ENCODE data around the gene SCGB1C2.

GRCh38 chr17:177155-177554, 39.8 kb downstream of the SCGB1C2 start:
- TF ChIP-seq CTCF (conservative IDR thresholded peaks at IDR 0.05), result no peak
- no peak for TF ChIP-seq ZFX (IDR thresholded peaks at IDR 0.05)
